ENCODE data around the gene PNMA8A.

DNA sequence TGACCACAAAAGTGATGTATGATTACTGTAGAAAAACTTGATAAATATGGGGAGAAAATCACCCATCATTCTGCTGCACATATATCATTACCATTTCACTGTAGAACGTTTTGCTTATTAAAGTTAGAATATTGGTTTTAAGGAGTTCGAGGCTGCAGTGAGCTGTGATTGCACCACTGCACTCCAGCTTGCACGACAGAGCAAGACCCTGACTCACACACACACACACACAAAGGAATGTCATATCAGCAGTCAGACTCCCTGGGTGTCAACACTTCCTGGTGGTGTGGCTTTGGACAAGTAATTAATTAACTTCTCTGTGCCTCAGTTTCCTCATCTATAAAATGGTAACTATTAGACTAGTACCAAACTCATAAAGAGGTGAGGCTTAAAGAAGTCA is 11.3 kb upstream of the PNMA8A start:
- TF ChIP-seq, protein P1, sequence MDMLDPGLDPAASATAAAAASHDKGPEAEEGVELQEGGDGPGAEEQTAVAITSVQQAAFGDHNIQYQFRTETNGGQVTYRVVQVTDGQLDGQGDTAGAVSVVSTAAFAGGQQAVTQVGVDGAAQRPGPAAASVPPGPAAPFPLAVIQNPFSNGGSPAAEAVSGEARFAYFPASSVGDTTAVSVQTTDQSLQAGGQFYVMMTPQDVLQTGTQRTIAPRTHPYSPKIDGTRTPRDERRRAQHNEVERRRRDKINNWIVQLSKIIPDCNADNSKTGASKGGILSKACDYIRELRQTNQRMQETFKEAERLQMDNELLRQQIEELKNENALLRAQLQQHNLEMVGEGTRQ (IDR thresholded peaks at IDR 0.05; ENCODE audit: borderline replicate concordance, low read depth, low read length), result no peak
- TF ChIP-seq, protein P2, sequence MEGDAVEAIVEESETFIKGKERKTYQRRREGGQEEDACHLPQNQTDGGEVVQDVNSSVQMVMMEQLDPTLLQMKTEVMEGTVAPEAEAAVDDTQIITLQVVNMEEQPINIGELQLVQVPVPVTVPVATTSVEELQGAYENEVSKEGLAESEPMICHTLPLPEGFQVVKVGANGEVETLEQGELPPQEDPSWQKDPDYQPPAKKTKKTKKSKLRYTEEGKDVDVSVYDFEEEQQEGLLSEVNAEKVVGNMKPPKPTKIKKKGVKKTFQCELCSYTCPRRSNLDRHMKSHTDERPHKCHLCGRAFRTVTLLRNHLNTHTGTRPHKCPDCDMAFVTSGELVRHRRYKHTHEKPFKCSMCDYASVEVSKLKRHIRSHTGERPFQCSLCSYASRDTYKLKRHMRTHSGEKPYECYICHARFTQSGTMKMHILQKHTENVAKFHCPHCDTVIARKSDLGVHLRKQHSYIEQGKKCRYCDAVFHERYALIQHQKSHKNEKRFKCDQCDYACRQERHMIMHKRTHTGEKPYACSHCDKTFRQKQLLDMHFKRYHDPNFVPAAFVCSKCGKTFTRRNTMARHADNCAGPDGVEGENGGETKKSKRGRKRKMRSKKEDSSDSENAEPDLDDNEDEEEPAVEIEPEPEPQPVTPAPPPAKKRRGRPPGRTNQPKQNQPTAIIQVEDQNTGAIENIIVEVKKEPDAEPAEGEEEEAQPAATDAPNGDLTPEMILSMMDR (IDR thresholded peaks at IDR 0.05 in 2 of 3, conservative IDR thresholded peaks at IDR 0.05 in 1 of 3; ENCODE audit: control insufficient read depth in 2 of 3, extremely low read depth in 1 of 3, insufficient read depth in 1 of 3, low read depth in 3 of 3, low read length in 3 of 3), result no peak
- no peak for TF ChIP-seq IRF4 (IDR thresholded peaks at IDR 0.05; ENCODE audit: low read depth, low read length)
- TF ChIP-seq MEF2B (IDR thresholded peaks at IDR 0.05; ENCODE audit: partially characterized antibody, poor library complexity, severe bottlenecking), result no peak
- TF ChIP-seq, protein P3, sequence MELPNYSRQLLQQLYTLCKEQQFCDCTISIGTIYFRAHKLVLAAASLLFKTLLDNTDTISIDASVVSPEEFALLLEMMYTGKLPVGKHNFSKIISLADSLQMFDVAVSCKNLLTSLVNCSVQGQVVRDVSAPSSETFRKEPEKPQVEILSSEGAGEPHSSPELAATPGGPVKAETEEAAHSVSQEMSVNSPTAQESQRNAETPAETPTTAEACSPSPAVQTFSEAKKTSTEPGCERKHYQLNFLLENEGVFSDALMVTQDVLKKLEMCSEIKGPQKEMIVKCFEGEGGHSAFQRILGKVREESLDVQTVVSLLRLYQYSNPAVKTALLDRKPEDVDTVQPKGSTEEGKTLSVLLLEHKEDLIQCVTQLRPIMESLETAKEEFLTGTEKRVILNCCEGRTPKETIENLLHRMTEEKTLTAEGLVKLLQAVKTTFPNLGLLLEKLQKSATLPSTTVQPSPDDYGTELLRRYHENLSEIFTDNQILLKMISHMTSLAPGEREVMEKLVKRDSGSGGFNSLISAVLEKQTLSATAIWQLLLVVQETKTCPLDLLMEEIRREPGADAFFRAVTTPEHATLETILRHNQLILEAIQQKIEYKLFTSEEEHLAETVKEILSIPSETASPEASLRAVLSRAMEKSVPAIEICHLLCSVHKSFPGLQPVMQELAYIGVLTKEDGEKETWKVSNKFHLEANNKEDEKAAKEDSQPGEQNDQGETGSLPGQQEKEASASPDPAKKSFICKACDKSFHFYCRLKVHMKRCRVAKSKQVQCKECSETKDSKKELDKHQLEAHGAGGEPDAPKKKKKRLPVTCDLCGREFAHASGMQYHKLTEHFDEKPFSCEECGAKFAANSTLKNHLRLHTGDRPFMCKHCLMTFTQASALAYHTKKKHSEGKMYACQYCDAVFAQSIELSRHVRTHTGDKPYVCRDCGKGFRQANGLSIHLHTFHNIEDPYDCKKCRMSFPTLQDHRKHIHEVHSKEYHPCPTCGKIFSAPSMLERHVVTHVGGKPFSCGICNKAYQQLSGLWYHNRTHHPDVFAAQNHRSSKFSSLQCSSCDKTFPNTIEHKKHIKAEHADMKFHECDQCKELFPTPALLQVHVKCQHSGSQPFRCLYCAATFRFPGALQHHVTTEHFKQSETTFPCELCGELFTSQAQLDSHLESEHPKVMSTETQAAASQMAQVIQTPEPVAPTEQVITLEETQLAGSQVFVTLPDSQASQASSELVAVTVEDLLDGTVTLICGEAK (IDR thresholded peaks at IDR 0.05; ENCODE audit: borderline replicate concordance), result no peak

Data from GM12878 (cell line).